Omental fat pad (tissue), 4 donors: ENCODE results near the gene GRID2IP. TPM values are rescaled to one million over a fixed set of nuclear protein-coding genes. Genes with fewer than 3 reads are reported as not detected.

Experiments
- ATAC-seq: fragments of 150-250 bp; one replicate; pipeline ENCODE4 v1.9.1; 2016; ENCODE audit warnings: mild to moderate bottlenecking, moderate library complexity; ENCODE audit not compliant: low FRiP score
- DNase-seq: peaks from one replicate; pipeline ENCODE4 v3.0.0-alpha.2; 2019; ENCODE audit warnings: low spot score
- total RNA-seq, 4 donors: library from RNA; depleted of rRNA; stranded (reverse); fragments of >200 nt; gene quantifications; one replicate each; pipeline ENCODE4 v1.1.0, GENCODE V29; 2016
- TF ChIP-seq, protein P1 (sequence below), 3 donors: fragments of 450-650 bp; IDR thresholded peaks; one replicate each; pipeline ENCODE4 v1.5.1; 2016 to 2017; ENCODE audit warnings: antibody characterized with exemption in 3 of 3, mild to moderate bottlenecking in 3 of 3, moderate library complexity in 2 of 3

Gene GRID2IP
- total RNA-seq, 4 donors from 2014 or later: not detected

DNA sequence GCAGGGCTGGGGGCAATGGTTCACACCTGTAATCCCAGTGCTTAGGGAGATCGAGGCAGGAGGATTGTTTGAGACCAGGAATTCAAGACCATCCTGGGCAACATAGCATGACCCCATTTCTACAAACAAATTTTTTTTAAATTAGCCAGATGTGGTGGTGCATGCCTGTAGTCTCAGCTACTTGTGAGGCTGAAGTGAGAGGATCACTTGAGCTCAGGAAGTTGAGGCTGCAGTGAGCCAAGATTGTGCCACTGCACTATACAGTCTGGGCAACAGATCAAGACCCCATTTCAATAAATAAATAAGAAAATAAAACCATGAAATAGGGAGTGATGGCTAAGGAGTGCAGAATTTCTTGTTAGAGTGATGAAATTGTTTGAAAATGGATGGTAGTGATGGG is 8.9 kb downstream of the GRID2IP start:
- ATAC-seq (no peak), DNase-seq (no peak)
- TF ChIP-seq, protein P1, sequence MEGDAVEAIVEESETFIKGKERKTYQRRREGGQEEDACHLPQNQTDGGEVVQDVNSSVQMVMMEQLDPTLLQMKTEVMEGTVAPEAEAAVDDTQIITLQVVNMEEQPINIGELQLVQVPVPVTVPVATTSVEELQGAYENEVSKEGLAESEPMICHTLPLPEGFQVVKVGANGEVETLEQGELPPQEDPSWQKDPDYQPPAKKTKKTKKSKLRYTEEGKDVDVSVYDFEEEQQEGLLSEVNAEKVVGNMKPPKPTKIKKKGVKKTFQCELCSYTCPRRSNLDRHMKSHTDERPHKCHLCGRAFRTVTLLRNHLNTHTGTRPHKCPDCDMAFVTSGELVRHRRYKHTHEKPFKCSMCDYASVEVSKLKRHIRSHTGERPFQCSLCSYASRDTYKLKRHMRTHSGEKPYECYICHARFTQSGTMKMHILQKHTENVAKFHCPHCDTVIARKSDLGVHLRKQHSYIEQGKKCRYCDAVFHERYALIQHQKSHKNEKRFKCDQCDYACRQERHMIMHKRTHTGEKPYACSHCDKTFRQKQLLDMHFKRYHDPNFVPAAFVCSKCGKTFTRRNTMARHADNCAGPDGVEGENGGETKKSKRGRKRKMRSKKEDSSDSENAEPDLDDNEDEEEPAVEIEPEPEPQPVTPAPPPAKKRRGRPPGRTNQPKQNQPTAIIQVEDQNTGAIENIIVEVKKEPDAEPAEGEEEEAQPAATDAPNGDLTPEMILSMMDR (IDR thresholded peaks at IDR 0.05): no peak

DNA sequence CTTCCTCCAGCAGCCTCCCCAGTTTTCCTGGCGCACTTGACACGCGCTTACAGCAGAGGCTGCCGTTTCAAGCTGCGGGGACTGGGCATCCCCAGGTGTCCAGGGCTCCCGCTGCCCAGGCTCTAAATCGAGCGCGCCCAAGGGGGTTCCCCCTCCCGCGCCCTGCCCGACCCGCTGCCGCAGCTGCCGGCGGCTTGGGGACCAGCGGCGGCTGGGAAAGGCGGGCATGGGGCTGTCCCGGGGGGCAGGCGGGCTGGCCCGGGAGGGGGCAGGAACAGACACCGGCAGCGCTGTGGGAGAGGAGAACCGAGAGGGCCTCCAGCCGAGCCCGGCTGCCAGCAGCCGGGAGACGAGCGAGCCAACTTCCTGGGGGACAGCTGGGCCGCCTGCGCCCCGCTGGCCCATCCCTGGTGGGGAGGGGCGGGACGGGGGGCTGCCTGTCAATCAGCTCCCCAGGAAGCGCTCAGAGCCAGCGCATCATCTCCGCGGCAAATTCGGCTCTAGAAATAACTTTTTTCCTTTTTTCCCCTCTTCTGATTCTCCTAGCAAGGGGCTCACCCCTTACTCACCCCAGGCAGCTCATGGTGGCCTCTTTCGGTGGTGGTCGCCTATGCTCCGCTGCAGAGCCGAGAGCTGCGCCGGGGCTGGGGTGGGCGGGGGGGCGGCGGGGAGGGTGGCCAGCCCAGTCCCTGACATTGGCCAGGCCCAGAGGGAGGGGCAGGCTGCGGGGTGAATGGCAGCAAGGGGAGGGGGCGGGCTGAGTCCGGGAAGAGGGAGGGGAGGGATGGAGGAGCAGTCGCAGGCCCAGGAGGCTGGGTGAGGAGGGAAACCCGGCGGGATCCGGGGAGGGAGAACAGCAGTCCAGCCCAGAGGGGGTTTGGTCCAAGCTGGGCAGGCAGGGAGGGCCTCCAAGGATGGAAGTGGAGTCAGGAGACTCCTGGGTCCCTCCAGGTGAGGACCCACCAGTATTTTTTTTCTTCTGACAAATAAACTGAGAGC is 14.7 kb downstream of the GRID2IP start:
- TF ChIP-seq, protein P1 (IDR thresholded peaks at IDR 0.05): no peak
- ATAC-seq (peak; percentile 37), DNase-seq (no peak)

DNA sequence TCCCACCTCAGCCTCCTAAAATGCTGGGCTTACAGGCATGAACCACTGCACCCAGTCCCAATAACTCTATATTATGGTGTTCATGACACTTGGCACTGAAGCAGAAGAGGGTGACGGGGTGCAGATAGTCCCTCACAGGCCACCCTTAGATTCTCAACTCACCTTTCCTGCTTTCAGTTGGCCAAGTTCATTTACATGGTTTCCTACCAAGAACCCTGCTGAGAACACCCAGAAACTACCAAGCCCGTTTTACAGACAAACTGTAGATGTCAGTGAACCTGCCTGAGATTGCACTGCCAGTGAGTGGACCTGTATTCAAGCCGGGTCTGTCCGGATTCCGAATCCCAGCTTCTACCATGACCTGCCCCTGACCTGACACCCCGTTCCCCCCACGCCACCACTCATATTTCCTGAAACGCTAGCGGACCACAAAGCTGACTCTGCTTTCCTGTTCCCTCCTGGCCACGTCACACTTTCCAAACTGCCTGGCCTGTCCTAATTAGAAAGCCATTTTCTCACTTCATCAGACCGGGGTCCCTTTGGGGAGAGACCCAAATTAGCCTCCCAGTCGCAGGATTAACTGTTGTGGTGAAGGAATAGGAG is 17.3 kb downstream of the GRID2IP start:
- DNase-seq (no peak), ATAC-seq (no peak)
- TF ChIP-seq, protein P1 (IDR thresholded peaks at IDR 0.05): no peak

DNA sequence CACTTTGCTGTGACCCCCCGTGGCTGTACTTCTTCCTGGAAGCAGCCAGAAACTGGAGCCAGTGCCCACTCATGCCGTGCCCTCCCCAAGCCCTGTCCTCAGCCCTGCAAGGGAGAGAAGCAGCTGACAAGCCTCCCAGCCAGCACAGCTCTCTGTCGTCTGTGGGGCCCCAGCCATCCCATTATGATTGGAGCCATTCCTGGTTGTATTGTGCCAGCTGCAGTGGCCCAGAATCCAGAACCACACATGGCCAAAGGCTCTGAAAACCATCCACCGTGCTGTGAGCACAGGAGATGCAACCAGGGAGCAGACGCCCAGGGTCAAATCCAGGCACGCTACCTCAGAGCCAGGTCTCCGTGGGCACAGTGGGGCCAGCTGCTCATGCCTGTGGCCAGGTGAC is 18.7 kb downstream of the GRID2IP start:
- no peak for ATAC-seq
- TF ChIP-seq, protein P1 (IDR thresholded peaks at IDR 0.05): no peak
- DNase-seq: no peak

DNA sequence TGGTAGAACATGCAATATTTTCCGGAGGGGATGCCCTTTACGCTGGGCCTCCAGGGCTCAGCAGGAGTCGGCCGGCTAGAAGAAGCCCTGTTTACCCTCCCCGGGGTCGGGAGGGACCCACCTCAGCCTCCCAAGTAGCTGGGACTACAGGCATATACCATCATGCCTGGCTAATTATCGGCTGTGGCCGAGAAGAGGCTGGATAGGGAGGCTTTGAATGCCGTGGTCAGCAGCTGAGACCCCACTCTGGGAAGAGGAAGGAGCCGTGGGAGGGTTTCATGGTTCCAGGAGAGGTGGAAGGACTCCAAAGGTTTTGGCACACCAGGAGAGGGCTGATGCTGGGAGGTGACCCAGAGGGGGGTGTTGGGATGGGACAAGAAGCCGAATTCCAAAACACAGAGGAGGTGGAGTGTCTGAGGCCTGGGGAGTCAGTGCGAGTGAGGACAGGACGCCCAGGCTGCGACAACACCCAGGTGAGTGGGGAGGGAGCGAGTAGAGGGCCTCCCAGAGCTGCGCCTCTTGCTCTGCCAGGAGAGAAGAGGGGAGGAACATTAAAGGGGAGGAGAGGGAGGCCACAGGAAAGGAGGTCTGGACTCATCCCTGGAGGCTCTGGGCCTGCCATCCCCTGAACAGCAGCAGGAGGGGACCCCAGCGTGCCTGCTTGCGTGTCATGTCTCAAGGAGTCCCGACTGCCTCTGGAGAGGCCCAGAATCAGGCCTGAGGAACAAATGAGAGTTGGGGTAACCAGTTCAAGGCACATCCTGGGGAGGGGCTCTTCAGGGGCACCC is 19.6 kb downstream of the GRID2IP start:
- ATAC-seq: no peak
- DNase-seq: no peak
- TF ChIP-seq, protein P1 (IDR thresholded peaks at IDR 0.05): no peak

DNA sequence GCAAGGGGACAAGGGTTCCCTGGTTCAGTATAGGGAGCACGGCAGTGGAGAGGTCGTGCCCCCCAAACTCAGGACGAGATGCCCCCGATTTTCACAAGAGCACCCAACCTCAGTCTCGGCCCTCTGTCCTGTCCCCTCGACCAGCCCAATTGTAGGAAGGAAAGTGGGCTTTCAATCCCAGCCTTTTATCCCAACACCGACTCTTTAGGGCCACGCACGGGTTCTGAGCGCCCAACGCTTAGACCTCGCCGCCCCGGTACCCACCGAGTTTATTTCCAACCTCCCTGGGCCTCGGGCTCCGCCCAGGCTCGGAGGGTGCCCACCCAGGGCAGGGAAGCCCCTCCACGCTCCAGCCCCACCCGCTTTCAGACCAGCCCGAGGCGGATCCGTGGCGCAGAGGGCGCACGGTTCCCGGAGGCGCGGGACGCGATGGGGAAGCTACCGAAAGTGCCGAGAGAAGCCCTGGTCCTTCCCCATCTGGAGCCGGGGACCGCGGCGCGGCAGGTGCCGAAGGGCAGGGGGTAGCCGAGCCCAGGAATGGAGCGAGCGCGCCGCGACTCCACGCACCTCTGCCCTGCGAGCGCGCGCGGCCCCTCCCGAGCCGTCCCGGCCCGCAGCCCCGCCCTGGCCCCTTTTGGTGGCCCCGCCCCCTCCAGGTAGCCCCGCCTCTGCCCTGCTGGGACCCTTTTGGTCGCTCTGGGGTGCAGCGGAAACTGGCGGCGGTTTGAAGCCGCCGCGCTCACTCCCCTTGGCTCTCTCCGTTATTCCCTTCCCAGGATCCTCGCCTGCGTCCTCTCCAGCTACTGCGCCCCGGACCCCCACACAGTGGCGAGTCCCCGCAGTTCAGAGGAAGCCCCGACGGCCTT is 20.4 kb downstream of the GRID2IP start:
- TF ChIP-seq, protein P1 (IDR thresholded peaks at IDR 0.05): no peak
- ATAC-seq: no peak
- no peak for DNase-seq
